Measurements from ENCODE around the gene OOEP.

OOEP gene

DNA sequence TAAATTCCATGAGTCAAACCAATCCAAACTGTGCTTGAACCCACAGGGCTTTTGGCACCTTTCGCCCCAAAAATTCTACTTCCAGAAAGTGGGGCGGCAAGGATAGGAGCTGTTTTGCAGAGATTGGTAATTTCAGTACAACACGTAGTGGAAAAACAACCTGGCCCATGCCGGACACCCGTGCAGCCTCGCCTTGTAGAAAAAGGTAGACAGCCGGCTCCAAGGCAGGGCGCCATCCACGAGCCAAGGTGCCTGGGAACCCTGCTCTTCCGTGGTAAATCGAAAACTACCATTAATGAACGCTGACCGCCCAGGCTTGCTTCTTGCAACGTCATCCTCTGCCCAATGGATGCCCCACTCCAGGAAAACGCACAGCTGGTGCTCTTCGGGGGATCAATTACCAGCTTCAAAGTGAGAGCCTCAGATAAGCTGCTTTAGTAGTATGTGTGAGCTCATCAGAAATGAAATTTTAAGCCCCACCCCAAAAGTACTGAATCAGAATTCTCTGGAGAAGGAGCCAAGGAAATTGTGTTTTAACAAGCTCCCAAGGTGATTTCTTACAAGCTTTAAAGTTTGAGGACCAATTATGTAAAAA lies 1.8 kb downstream of the OOEP start:
- CTCF ChIA-PET = no interaction called here
- H3K9me3 ChIP-seq (ENCODE audit: control extremely low read depth in 1 of 5, control insufficient read depth in 4 of 5, insufficient read depth in 2 of 5, low read depth in 1 of 5, low read length in 4 of 5) = peaks cover 0 to 17% (median 9%) of the 10 kb centered on the region in 5 experiments
- H3K4me1 ChIP-seq (ENCODE audit: control extremely low read depth in 1 of 4, control insufficient read depth in 4 of 4, insufficient read depth in 4 of 4, low read length in 3 of 4) = no peaks in the 10 kb centered on the region
- no peaks in the 10 kb centered on the region for H3K36me3 ChIP-seq (ENCODE audit: control insufficient read depth in 4 of 4, insufficient read depth in 4 of 4, low read length in 3 of 4)
- DNase-seq = no peak
- no peak overlapping the region for H3K27ac ChIP-seq (ENCODE audit: insufficient read depth in 1 of 2, low read depth in 1 of 2, low read length in 2 of 2, poor library complexity in 1 of 2, severe bottlenecking in 2 of 2)
- no peak overlapping the region for H3K4me3 ChIP-seq (ENCODE audit: control insufficient read depth in 1 of 7, extremely low read depth in 1 of 7, insufficient read depth in 4 of 7, low read depth in 2 of 7, low read length in 6 of 7)
- POLR2A ChIA-PET = no interaction called here
- 87% methylated on average over 14 of the region's 16 CpGs for WGBS (ENCODE audit: insufficient coverage)
- H3K27me3 ChIP-seq (replicated peaks in 2 of 5; ENCODE audit: control insufficient read depth in 4 of 5, insufficient read depth in 5 of 5, low read length in 4 of 5) = no peaks in the 10 kb centered on the region

- H3K27me3 ChIP-seq (replicated peaks in 2 of 5; ENCODE audit: control insufficient read depth in 4 of 5, insufficient read depth in 5 of 5, low read length in 4 of 5) = no peaks in the 10 kb centered on the region
- peaks cover 0 to 7% (median 0%) of the 10 kb centered on the region in 5 experiments for H3K9me3 ChIP-seq (ENCODE audit: control extremely low read depth in 1 of 5, control insufficient read depth in 4 of 5, insufficient read depth in 2 of 5, low read depth in 1 of 5, low read length in 4 of 5)
- no peak for DNase-seq
- CTCF ChIA-PET = no interaction called here
- H3K4me1 ChIP-seq (ENCODE audit: control extremely low read depth in 1 of 4, control insufficient read depth in 4 of 4, insufficient read depth in 4 of 4, low read length in 3 of 4) = no peaks in the 10 kb centered on the region
- no peak overlapping the region for H3K4me3 ChIP-seq (ENCODE audit: control insufficient read depth in 1 of 7, extremely low read depth in 1 of 7, insufficient read depth in 4 of 7, low read depth in 2 of 7, low read length in 6 of 7)
- POLR2A ChIA-PET = no interaction called here
- H3K36me3 ChIP-seq (ENCODE audit: control insufficient read depth in 4 of 4, insufficient read depth in 4 of 4, low read length in 3 of 4) = no peaks in the 10 kb centered on the region
- WGBS (ENCODE audit: insufficient coverage) = 93% methylated on average over 7 of the region's 9 CpGs
- no peak overlapping the region for H3K27ac ChIP-seq (ENCODE audit: insufficient read depth in 1 of 2, low read depth in 1 of 2, low read length in 2 of 2, poor library complexity in 1 of 2, severe bottlenecking in 2 of 2)
Observed at GRCh38 chr6:73364549-73364948, 5.1 kb downstream of the OOEP start.

DNA sequence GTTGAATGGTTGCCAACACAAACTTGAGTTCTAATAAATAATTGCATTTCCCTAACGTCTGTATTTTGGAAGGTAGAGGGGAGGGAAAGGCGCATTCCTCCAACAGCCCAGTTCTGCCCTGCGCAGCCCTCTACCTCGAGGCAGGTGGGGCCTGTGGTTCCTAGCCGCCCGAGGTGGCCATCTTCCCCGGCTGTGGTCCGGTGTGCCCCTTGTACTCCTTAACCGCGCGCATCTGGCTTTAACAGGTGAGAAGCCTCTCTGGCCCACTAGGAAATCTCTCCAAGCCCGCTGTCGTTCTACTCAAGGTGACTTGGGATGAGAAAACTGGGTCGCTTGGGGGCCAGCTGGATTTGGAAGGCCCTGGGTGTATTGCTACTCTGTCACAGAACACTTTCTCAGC lies 5.6 kb downstream of the OOEP start:
- ChIA-PET POLR2A (no interaction called here), CTCF (no interaction called here)
- H3K4me3 ChIP-seq (ENCODE audit: control insufficient read depth in 1 of 7, extremely low read depth in 1 of 7, insufficient read depth in 4 of 7, low read depth in 2 of 7, low read length in 6 of 7) = no peak overlapping the region
- DNase-seq = no peak
- H3K9me3 ChIP-seq (ENCODE audit: control extremely low read depth in 1 of 5, control insufficient read depth in 4 of 5, insufficient read depth in 2 of 5, low read depth in 1 of 5, low read length in 4 of 5) = peaks cover 0 to 3% (median 0%) of the 10 kb centered on the region in 5 experiments
- no peak overlapping the region for H3K27ac ChIP-seq (ENCODE audit: insufficient read depth in 1 of 2, low read depth in 1 of 2, low read length in 2 of 2, poor library complexity in 1 of 2, severe bottlenecking in 2 of 2)
- no peaks in the 10 kb centered on the region for H3K36me3 ChIP-seq (ENCODE audit: control insufficient read depth in 4 of 4, insufficient read depth in 4 of 4, low read length in 3 of 4)
- 97% methylated on average over 11 of the region's 14 CpGs for WGBS (ENCODE audit: insufficient coverage)
- no peaks in the 10 kb centered on the region for H3K27me3 ChIP-seq (replicated peaks in 2 of 5; ENCODE audit: control insufficient read depth in 4 of 5, insufficient read depth in 5 of 5, low read length in 4 of 5)
- H3K4me1 ChIP-seq (ENCODE audit: control extremely low read depth in 1 of 4, control insufficient read depth in 4 of 4, insufficient read depth in 4 of 4, low read length in 3 of 4) = no peaks in the 10 kb centered on the region

GRCh38 chr6:73363537-73363875 lies 6.2 kb downstream of the OOEP start:
- POLR2A ChIA-PET = no interaction called here
- Histone ChIP-seq H3K4me1 (ENCODE audit: control extremely low read depth in 1 of 4, control insufficient read depth in 4 of 4, insufficient read depth in 4 of 4, low read length in 3 of 4) (no peaks in the 10 kb centered on the region), H3K27ac (ENCODE audit: insufficient read depth in 1 of 2, low read depth in 1 of 2, low read length in 2 of 2, poor library complexity in 1 of 2, severe bottlenecking in 2 of 2) (no peak overlapping the region), H3K27me3 (replicated peaks in 2 of 5; ENCODE audit: control insufficient read depth in 4 of 5, insufficient read depth in 5 of 5, low read length in 4 of 5) (no peaks in the 10 kb centered on the region), H3K36me3 (ENCODE audit: control insufficient read depth in 4 of 4, insufficient read depth in 4 of 4, low read length in 3 of 4) (no peaks in the 10 kb centered on the region), H3K4me3 (ENCODE audit: control insufficient read depth in 1 of 7, extremely low read depth in 1 of 7, insufficient read depth in 4 of 7, low read depth in 2 of 7, low read length in 6 of 7) (no peak overlapping the region), H3K9me3 (ENCODE audit: control extremely low read depth in 1 of 5, control insufficient read depth in 4 of 5, insufficient read depth in 2 of 5, low read depth in 1 of 5, low read length in 4 of 5) (peaks cover 0 to 2% (median 0%) of the 10 kb centered on the region in 5 experiments)
- no peak for DNase-seq
- CTCF ChIA-PET = no interaction called here
- WGBS (ENCODE audit: insufficient coverage) = 99% methylated on average over 19 of the region's 23 CpGs

DNA sequence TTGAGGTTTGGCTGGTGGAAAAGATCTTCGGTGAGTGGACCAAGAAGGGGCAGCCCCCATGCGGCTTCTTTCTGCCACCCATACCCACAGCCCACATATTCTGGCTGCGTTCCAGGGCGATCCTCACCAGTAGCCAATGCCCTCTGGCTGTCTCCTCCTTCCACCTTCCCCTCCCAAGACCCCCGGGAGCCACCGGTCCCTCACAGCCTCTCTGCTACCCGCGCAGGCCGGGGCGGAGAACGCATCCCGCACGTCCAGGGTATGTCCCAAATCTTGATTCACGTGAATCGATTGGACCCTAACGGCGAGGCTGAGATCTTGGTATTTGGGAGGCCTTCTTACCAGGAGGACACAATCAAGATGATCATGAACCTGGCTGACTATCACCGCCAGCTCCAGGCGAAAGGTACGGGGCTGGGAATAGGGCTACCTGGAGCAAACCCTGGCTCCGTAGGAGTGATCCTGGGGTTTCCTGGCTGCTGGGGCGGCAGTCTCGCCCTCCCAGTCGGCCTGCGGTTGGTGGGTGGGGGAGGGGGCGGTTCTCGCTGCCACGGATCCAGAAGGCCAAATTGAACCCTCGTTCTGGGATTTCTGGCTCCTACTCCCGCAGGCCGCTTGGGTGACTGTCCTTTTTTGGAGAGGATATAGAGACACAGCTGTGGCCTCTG lies 6.7 kb downstream of the OOEP start:
- H3K4me1 ChIP-seq (ENCODE audit: control extremely low read depth in 1 of 4, control insufficient read depth in 4 of 4, insufficient read depth in 4 of 4, low read length in 3 of 4) = no peaks in the 10 kb centered on the region
- peaks cover 0 to 2% (median 0%) of the 10 kb centered on the region in 5 experiments for H3K9me3 ChIP-seq (ENCODE audit: control extremely low read depth in 1 of 5, control insufficient read depth in 4 of 5, insufficient read depth in 2 of 5, low read depth in 1 of 5, low read length in 4 of 5)
- no peaks in the 10 kb centered on the region for H3K36me3 ChIP-seq (ENCODE audit: control insufficient read depth in 4 of 4, insufficient read depth in 4 of 4, low read length in 3 of 4)
- no peaks in the 10 kb centered on the region for H3K27me3 ChIP-seq (replicated peaks in 2 of 5; ENCODE audit: control insufficient read depth in 4 of 5, insufficient read depth in 5 of 5, low read length in 4 of 5)
- WGBS (ENCODE audit: insufficient coverage) = over 99% methylated on average over 30 of the region's 31 CpGs
- POLR2A ChIA-PET = no interaction called here
- DNase-seq = no peak
- no peak overlapping the region for H3K4me3 ChIP-seq (ENCODE audit: control insufficient read depth in 1 of 7, extremely low read depth in 1 of 7, insufficient read depth in 4 of 7, low read depth in 2 of 7, low read length in 6 of 7)
- CTCF ChIA-PET = no interaction called here
- no peak overlapping the region for H3K27ac ChIP-seq (ENCODE audit: insufficient read depth in 1 of 2, low read depth in 1 of 2, low read length in 2 of 2, poor library complexity in 1 of 2, severe bottlenecking in 2 of 2)

GRCh38 chr6:73362358-73362757 lies 7.3 kb downstream of the OOEP start, which contains the start of gene KHDC3L:
Gene KHDC3L (plus strand): TSS chr6:73362658. CDS start chr6:73362730, 72 bp downstream.
- H3K4me1 ChIP-seq (ENCODE audit: control extremely low read depth in 1 of 4, control insufficient read depth in 4 of 4, insufficient read depth in 4 of 4, low read length in 3 of 4) = no peaks in the 10 kb centered on the region
- H3K36me3 ChIP-seq (ENCODE audit: control insufficient read depth in 4 of 4, insufficient read depth in 4 of 4, low read length in 3 of 4) = no peaks in the 10 kb centered on the region
- CTCF ChIA-PET = no interaction called here
- 94% methylated on average over 19 of the region's 23 CpGs for WGBS (ENCODE audit: insufficient coverage)
- no peak for DNase-seq
- H3K27ac ChIP-seq (ENCODE audit: insufficient read depth in 1 of 2, low read depth in 1 of 2, low read length in 2 of 2, poor library complexity in 1 of 2, severe bottlenecking in 2 of 2) = no peak within 1 kb of the TSS
- POLR2A ChIA-PET = no interaction called here
- H3K9me3 ChIP-seq (ENCODE audit: control extremely low read depth in 1 of 5, control insufficient read depth in 4 of 5, insufficient read depth in 2 of 5, low read depth in 1 of 5, low read length in 4 of 5) = peaks cover 0 to 2% (median 0%) of the 10 kb centered on the region in 5 experiments
- H3K4me3 ChIP-seq (ENCODE audit: control insufficient read depth in 1 of 7, extremely low read depth in 1 of 7, insufficient read depth in 4 of 7, low read depth in 2 of 7, low read length in 6 of 7) = no peak within 1 kb of the TSS
- H3K27me3 ChIP-seq (replicated peaks in 2 of 5; ENCODE audit: control insufficient read depth in 4 of 5, insufficient read depth in 5 of 5, low read length in 4 of 5) = no peaks in the 10 kb centered on the region

DNA sequence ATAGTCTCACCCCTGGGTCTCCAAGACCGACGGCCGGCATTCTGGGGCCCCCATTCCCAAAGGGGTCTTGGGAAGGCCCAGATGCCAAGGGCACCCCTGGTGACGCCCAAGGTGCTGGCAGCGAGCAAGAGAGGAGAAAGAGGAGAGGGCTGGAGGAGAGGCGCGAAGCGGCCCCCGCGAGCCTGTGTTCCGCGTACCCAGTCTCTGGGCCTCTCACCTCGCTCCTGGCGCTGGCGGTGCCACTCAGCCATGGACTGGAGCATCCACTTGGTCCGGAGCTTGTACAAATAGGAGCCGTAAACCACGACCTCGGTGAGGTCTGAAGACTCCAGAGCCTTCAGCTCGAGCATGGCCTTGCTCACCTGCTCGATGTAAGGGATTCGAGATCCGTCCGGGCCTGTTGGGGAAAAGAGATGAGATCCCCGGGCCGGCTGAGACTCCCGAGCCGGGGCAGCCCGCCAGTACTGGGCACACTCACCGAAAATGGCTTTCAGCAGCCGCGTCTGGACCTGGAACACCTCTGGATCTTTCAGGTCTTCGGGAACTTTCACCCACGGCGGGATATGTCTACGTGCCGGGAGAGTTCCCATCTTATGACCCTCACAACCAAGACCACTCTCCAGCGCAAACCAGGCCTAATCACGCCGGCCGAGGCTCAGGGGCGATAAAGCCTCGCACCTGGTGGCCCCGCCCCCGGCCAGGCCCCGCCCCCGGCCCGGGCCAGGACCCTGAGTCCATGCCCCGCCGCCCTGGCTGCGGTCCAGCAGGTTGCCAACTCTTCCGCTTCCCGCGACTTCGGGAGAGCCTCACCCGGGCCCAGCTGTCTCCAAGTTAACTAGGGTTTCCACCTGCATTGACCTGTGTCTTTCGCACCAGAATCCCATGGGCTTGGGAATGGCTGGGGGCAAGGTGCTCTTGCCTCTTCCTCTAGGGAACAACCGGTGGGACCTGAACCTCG lies 15.8 kb downstream of the OOEP start, which contains the start of gene DPPA5:
TSS of gene DPPA5 (minus strand) at position 641 of the 958 bp plus-strand sequence. CDS start at position 590, 51 bp downstream.
- no peak within 1 kb of the TSS for H3K27ac ChIP-seq (ENCODE audit: insufficient read depth in 1 of 2, low read depth in 1 of 2, low read length in 2 of 2, poor library complexity in 1 of 2, severe bottlenecking in 2 of 2)
- no peak for DNase-seq
- H3K4me3 ChIP-seq (ENCODE audit: control insufficient read depth in 1 of 7, extremely low read depth in 1 of 7, insufficient read depth in 4 of 7, low read depth in 2 of 7, low read length in 6 of 7) = no peak within 1 kb of the TSS
- ChIA-PET CTCF (no interaction called here), POLR2A (no interaction called here)
- H3K27me3 ChIP-seq (replicated peaks in 2 of 5; ENCODE audit: control insufficient read depth in 4 of 5, insufficient read depth in 5 of 5, low read length in 4 of 5) = peaks cover 6 to 38% (median 13%) of the 10 kb centered on the region in 5 experiments
- no peaks in the 10 kb centered on the region for H3K4me1 ChIP-seq (ENCODE audit: control extremely low read depth in 1 of 4, control insufficient read depth in 4 of 4, insufficient read depth in 4 of 4, low read length in 3 of 4)
- H3K36me3 ChIP-seq (ENCODE audit: control insufficient read depth in 4 of 4, insufficient read depth in 4 of 4, low read length in 3 of 4) = no peaks in the 10 kb centered on the region
- WGBS (ENCODE audit: insufficient coverage) = 96% methylated on average over 50 of the region's 59 CpGs
- H3K9me3 ChIP-seq (ENCODE audit: control extremely low read depth in 1 of 5, control insufficient read depth in 4 of 5, insufficient read depth in 2 of 5, low read depth in 1 of 5, low read length in 4 of 5) = peaks cover 0 to 8% (median 0%) of the 10 kb centered on the region in 5 experiments

Data from common myeloid progenitor, CD34-positive (primary cell).